OCI-LY3 (cell line): ENCODE data around the gene ABLIM2.

ENCODE experiments used
- H2AFZ ChIP-seq: fragments of 200-600, 300-600 bp; shearing (Covaris generic); 2 replicates; pipeline ENCODE4 v1.6.0; 2014; ENCODE audit warnings: antibody characterized with exemption, low read depth, low read length
- H3K27ac ChIP-seq: fragments of 200-600, 300-600 bp; sonication (generic); 2 replicates; pipeline ENCODE4 v1.5.1; 2014; ENCODE audit warnings: mild to moderate bottlenecking, low read length, moderate library complexity, mixed read lengths
- H3K27me3 ChIP-seq: fragments of 200-600, 300-600 bp; sonication (generic); 2 replicates; pipeline ENCODE4 v1.6.1; 2014; ENCODE audit warnings: low read depth, low read length, mixed read lengths
- H3K36me3 ChIP-seq: fragments of 200-600, 300-600 bp; sonication (generic); replicated peaks from 2 replicates; pipeline ENCODE3; 2014; ENCODE audit warnings: low read depth, low read length, mixed read lengths
- H3K4me1 ChIP-seq: fragments of 300-600, 200-600 bp; sonication (generic); 2 replicates; pipeline ENCODE4 v1.6.1; 2014; ENCODE audit warnings: low read length, mixed read lengths
- H3K4me2 ChIP-seq: fragments of 200-600, 300-600 bp; sonication (generic); 2 replicates; pipeline ENCODE4 v1.6.1; 2014; ENCODE audit warnings: low read length, mixed read lengths
- H3K4me3 ChIP-seq: fragments of 300-600, 200-600 bp; sonication (generic); 2 replicates; pipeline ENCODE4 v1.5.1; 2014; ENCODE audit warnings: antibody characterized with exemption, mild to moderate bottlenecking, low read length, moderate library complexity
- H3K79me2 ChIP-seq: fragments of 300-600, 200-600 bp; shearing (Covaris generic); 2 replicates; pipeline ENCODE4 v1.6.1; 2014; ENCODE audit warnings: mild to moderate bottlenecking, low read length, mixed read lengths
- H3K9ac ChIP-seq: fragments of 300-600, 200-600 bp; shearing (Covaris generic); 2 replicates; pipeline ENCODE4 v1.6.0; 2014; ENCODE audit warnings: mild to moderate bottlenecking, low read length, moderate library complexity
- H3K9me3 ChIP-seq: fragments of 200-600, 300-600 bp; shearing (Covaris generic); 2 replicates; pipeline ENCODE4 v1.6.1; 2014; ENCODE audit warnings: low read length, mixed read lengths; ENCODE audit not compliant: insufficient read depth
- H4K20me1 ChIP-seq: fragments of 200-600, 300-600 bp; sonication (generic); 2 replicates; pipeline ENCODE4 v1.6.1; 2016; ENCODE audit warnings: low read length, mixed read lengths; ENCODE audit not compliant: insufficient read depth
- EZH2phosphoT487 ChIP-seq: fragments of 200-600 bp; shearing (Covaris generic); IDR thresholded peaks from 2 replicates; pipeline ENCODE4 v1.6.1; 2018; ENCODE audit warnings: antibody characterized with exemption, mixed run types, low read depth
- TF ChIP-seq, protein P1 (sequence below): fragments of 200-600, 300-600 bp; sonication (generic); IDR thresholded peaks from 2 replicates; pipeline ENCODE4 v1.5.1; 2014; ENCODE audit warnings: antibody characterized with exemption, low read length, low read depth

The ABLIM2 gene

DNA sequence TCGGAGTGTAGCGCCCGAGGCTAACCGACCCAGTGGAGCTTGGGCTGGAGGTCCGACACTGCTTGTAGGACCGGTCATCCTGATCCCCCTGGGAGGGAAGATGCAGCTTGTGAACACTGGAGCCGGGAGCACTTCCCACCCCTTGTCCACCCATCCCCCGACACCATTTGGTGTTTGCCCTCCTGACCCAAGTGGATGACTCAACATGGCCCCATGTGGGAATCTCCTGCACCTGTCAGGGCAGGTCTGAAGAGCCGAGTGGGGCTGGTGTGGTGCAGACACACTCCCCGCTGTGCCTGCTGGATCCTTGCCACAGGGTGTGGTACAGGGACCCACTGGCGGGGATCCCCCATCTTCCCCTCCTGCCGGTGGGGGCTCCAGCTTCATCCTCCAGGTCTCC is 128.9 kb downstream of the ABLIM2 start:
- H2AFZ ChIP-seq = no peak overlapping the region
- H3K4me3 ChIP-seq = no peak overlapping the region
- no peak overlapping the region for H3K4me2 ChIP-seq
- H3K79me2 ChIP-seq = no peaks in the 10 kb centered on the region
- no peaks in the 10 kb centered on the region for H3K4me1 ChIP-seq
- no peaks in the 10 kb centered on the region for H4K20me1 ChIP-seq
- no peaks in the 10 kb centered on the region for H3K36me3 ChIP-seq
- no peak for TF ChIP-seq EZH2phosphoT487
- TF ChIP-seq, protein P1, sequence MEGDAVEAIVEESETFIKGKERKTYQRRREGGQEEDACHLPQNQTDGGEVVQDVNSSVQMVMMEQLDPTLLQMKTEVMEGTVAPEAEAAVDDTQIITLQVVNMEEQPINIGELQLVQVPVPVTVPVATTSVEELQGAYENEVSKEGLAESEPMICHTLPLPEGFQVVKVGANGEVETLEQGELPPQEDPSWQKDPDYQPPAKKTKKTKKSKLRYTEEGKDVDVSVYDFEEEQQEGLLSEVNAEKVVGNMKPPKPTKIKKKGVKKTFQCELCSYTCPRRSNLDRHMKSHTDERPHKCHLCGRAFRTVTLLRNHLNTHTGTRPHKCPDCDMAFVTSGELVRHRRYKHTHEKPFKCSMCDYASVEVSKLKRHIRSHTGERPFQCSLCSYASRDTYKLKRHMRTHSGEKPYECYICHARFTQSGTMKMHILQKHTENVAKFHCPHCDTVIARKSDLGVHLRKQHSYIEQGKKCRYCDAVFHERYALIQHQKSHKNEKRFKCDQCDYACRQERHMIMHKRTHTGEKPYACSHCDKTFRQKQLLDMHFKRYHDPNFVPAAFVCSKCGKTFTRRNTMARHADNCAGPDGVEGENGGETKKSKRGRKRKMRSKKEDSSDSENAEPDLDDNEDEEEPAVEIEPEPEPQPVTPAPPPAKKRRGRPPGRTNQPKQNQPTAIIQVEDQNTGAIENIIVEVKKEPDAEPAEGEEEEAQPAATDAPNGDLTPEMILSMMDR = no peak
- H3K9me3 ChIP-seq = no peaks in the 10 kb centered on the region
- no peak overlapping the region for H3K9ac ChIP-seq
- H3K27me3 ChIP-seq = no peaks in the 10 kb centered on the region
- no peak overlapping the region for H3K27ac ChIP-seq

DNA sequence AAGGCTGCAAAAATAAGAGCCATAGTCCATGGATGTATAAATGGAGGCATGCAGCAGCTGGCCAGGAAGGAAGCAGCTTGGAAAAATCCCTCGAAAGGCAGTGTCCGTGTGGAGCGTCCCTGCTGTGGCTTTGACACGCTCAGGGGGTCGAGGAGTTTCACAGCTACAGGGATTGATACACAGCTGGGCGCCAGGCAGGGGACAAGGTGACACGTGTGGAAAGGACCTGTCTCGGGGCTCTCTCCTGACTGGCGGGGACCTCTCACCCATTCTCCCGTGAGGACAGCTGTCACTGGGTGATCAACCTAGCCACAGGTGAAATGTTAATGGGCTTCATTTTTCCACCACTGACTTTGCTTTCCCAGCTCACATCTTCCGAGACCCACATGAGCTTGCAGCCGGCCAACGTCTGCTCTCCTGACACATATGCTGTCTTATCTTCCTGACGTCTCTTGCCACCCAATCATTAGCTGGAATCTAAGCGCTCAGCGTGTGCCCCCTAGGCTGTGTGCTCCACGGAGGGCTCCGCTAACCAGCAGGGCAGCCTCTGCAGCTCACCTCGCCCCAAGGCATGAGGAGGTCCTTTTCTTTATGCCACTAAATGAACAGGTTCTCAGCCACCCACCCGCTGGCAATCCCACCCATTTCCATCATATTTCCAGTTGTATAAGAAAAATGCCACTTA is 129.6 kb downstream of the ABLIM2 start:
- Histone ChIP-seq H3K27ac (no peak overlapping the region), H3K36me3 (no peaks in the 10 kb centered on the region), H3K9me3 (no peaks in the 10 kb centered on the region), H3K4me3 (no peak overlapping the region), H3K27me3 (no peaks in the 10 kb centered on the region), H3K4me2 (no peak overlapping the region), H3K79me2 (no peaks in the 10 kb centered on the region), H2AFZ (no peak overlapping the region), H4K20me1 (no peaks in the 10 kb centered on the region), H3K9ac (no peak overlapping the region), H3K4me1 (no peaks in the 10 kb centered on the region)
- TF ChIP-seq EZH2phosphoT487 = no peak
- TF ChIP-seq, protein P1 = no peak

DNA sequence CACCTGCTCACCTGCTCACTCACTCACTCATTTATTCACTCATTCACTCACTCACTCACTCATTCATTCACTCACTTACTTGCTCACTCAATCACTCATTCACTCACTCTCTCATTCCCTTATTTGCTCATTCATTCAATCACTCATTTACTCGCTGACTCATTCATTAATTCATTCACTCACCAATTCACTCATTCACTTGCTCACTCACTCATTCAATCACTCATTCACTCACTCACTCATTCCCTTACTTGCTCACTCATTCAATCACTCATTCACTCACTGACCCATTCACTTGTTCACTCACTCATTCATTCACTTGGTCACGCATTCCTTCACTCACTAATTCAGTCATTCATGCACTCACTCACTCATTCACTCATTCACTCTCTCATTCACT is 130.2 kb downstream of the ABLIM2 start:
- H3K27me3 ChIP-seq = no peaks in the 10 kb centered on the region
- H3K9ac ChIP-seq = no peak overlapping the region
- H3K27ac ChIP-seq = no peak overlapping the region
- H3K4me1 ChIP-seq = no peaks in the 10 kb centered on the region
- no peak overlapping the region for H3K4me2 ChIP-seq
- H4K20me1 ChIP-seq = no peaks in the 10 kb centered on the region
- H3K9me3 ChIP-seq = no peaks in the 10 kb centered on the region
- no peak overlapping the region for H2AFZ ChIP-seq
- H3K4me3 ChIP-seq = no peak overlapping the region
- H3K79me2 ChIP-seq = no peaks in the 10 kb centered on the region
- no peaks in the 10 kb centered on the region for H3K36me3 ChIP-seq
- TF ChIP-seq, protein P1 = no peak
- no peak for TF ChIP-seq EZH2phosphoT487

DNA sequence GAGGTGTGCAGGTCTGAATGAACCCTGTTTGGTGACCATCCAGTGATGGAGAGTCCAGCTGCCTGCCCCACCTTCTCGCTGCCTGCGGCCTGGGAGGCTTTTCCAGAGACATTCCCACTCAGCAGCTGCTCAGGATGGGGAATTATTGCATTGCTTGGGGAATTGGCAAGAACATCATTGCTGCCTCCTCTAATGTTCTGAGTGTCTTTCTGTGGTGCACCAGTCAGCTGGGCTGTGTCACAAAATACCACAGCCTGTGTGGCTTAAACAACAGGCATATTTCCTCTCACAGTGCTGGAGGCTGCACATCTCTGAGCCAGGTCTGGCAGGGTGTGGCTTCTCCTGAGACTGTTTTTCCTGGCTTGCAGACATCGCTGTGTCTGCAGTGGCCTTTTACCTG is 132.2 kb downstream of the ABLIM2 start:
- H3K9ac ChIP-seq = no peak overlapping the region
- TF ChIP-seq, protein P1 = no peak
- no peak for TF ChIP-seq EZH2phosphoT487
- no peaks in the 10 kb centered on the region for H3K36me3 ChIP-seq
- no peaks in the 10 kb centered on the region for H3K79me2 ChIP-seq
- no peaks in the 10 kb centered on the region for H3K27me3 ChIP-seq
- H4K20me1 ChIP-seq = no peaks in the 10 kb centered on the region
- no peaks in the 10 kb centered on the region for H3K9me3 ChIP-seq
- no peak overlapping the region for H3K27ac ChIP-seq
- no peak overlapping the region for H3K4me2 ChIP-seq
- no peak overlapping the region for H2AFZ ChIP-seq
- H3K4me1 ChIP-seq = no peaks in the 10 kb centered on the region
- H3K4me3 ChIP-seq = no peak overlapping the region
